ENCODE measurements around the gene IKZF3. TPM values are rescaled to one million over a fixed set of nuclear protein-coding genes. Genes with fewer than 3 reads are reported as not detected.

IKZF3 gene
- total and polyA plus RNA-seq, 10 of the 15 experiments (the other 5 are each of a cell fraction or from before 2014, with no cell fraction given): 5.5 to 98.2 (median 47.6) TPM

DNA sequence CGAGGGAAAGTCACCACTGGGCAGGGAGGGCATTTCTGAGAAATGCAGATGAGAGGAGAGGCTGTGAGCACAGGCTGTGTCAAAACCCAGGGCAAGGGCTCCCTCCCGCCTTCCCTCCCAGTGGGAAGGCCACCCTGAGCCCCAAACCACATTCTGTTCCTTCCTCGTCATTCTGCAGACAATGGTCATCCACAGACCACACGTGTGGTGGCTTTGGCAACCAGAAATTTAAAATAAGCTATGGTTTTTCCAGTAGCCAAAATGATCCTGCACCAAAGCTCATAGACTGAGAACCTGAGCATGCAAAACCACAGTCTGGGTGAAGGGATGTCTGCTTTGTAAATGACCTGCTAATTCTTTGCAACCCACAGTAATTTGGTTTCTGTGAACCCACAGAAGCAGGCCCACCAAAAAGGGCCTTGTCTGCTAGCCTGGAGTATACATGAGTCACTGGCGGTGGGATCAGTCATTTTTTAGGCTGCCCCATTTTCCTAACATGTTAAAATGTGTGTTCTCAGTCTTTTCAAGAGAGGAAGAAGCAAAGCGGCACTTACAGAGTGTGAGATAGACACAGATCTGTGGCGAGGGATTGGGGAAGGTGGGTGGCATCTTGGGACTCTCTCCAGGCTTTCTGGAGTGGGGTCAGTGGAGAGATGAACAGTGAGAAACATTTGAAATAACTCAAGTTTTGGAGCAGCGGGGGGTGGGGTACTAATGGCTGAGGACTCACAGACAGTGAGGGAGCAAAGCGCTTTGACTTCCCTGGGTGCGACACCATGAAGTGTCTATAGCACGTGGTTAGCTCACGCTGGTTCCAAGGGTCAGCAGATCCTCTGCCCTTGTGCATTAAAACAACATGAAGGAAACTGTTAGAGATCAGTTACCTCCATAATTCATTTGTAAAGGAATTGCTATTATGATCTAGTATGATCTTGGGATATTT is 105.9 kb downstream of the IKZF3 start (continued):
- no peak; the same call in 1 of the 2 replicates for TF ChIP-seq TCF12 (IDR thresholded peaks at IDR 0.05; ENCODE audit: low read depth, low read length)
- TF ChIP-seq, protein P1, sequence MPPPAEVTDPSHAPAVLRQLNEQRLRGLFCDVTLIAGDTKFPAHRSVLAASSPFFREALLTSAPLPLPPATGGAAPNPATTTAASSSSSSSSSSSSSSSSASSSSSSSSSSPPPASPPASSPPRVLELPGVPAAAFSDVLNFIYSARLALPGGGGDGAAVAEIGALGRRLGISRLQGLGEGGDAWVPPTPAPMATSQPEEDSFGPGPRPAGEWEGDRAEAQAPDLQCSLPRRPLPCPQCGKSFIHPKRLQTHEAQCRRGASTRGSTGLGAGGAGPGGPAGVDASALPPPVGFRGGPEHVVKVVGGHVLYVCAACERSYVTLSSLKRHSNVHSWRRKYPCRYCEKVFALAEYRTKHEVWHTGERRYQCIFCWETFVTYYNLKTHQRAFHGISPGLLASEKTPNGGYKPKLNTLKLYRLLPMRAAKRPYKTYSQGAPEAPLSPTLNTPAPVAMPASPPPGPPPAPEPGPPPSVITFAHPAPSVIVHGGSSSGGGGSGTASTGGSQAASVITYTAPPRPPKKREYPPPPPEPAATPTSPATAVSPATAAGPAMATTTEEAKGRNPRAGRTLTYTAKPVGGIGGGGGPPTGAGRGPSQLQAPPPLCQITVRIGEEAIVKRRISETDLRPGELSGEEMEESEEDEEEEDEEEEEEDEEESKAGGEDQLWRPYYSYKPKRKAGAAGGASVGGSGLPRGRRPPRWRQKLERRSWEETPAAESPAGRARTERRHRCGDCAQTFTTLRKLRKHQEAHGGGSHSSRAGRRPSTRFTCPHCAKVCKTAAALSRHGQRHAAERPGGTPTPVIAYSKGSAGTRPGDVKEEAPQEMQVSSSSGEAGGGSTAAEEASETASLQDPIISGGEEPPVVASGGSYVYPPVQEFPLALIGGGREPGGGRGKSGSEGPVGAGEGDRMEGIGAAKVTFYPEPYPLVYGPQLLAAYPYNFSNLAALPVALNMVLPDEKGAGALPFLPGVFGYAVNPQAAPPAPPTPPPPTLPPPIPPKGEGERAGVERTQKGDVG (CRISPR knock-in tag; IDR thresholded peaks at IDR 0.05): no peak
- TF ChIP-seq GATAD2B (conservative IDR thresholded peaks at IDR 0.05; ENCODE audit: low read depth): peak; percentile 82
- peak; percentile 94 for TF ChIP-seq TBL1XR1 (IDR thresholded peaks at IDR 0.05; ENCODE audit: low read depth, low read length)
- TF ChIP-seq BCL11A (IDR thresholded peaks at IDR 0.05; ENCODE audit: low read depth, low read length): peak; percentile 50; the same call in 1 of the 2 replicates
- TF ChIP-seq FOXM1 (IDR thresholded peaks at IDR 0.05; ENCODE audit: low read depth, low read length): peak; percentile 89
- TF ChIP-seq, protein P2, sequence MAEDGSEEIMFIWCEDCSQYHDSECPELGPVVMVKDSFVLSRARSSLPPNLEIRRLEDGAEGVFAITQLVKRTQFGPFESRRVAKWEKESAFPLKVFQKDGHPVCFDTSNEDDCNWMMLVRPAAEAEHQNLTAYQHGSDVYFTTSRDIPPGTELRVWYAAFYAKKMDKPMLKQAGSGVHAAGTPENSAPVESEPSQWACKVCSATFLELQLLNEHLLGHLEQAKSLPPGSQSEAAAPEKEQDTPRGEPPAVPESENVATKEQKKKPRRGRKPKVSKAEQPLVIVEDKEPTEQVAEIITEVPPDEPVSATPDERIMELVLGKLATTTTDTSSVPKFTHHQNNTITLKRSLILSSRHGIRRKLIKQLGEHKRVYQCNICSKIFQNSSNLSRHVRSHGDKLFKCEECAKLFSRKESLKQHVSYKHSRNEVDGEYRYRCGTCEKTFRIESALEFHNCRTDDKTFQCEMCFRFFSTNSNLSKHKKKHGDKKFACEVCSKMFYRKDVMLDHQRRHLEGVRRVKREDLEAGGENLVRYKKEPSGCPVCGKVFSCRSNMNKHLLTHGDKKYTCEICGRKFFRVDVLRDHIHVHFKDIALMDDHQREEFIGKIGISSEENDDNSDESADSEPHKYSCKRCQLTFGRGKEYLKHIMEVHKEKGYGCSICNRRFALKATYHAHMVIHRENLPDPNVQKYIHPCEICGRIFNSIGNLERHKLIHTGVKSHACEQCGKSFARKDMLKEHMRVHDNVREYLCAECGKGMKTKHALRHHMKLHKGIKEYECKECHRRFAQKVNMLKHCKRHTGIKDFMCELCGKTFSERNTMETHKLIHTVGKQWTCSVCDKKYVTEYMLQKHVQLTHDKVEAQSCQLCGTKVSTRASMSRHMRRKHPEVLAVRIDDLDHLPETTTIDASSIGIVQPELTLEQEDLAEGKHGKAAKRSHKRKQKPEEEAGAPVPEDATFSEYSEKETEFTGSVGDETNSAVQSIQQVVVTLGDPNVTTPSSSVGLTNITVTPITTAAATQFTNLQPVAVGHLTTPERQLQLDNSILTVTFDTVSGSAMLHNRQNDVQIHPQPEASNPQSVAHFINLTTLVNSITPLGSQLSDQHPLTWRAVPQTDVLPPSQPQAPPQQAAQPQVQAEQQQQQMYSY (CRISPR knock-in tag; IDR thresholded peaks at IDR 0.05): no peak
- TF ChIP-seq SMAD1 (IDR thresholded peaks at IDR 0.05; ENCODE audit: low read depth, partially characterized antibody): no peak
- peak; percentile 47 for TF ChIP-seq JUNB (IDR thresholded peaks at IDR 0.05)
- TF ChIP-seq SUPT20H (IDR thresholded peaks at IDR 0.05; ENCODE audit: borderline replicate concordance, control insufficient read depth, low read depth, low read length): no peak
- no peak for TF ChIP-seq WRNIP1 (IDR thresholded peaks at IDR 0.05; ENCODE audit: borderline replicate concordance, low read depth, low read length)
- TF ChIP-seq, protein P3, sequence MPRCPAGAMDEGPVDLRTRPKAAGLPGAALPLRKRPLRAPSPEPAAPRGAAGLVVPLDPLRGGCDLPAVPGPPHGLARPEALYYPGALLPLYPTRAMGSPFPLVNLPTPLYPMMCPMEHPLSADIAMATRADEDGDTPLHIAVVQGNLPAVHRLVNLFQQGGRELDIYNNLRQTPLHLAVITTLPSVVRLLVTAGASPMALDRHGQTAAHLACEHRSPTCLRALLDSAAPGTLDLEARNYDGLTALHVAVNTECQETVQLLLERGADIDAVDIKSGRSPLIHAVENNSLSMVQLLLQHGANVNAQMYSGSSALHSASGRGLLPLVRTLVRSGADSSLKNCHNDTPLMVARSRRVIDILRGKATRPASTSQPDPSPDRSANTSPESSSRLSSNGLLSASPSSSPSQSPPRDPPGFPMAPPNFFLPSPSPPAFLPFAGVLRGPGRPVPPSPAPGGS (IDR thresholded peaks at IDR 0.05; ENCODE audit: borderline replicate concordance, insufficient read depth, low read depth, low read length, poor library complexity, severe bottlenecking): peak; percentile 47
- TF ChIP-seq MEF2A (IDR thresholded peaks at IDR 0.05; ENCODE audit: insufficient read depth, low read depth, low read length): peak; percentile 56; the same call in 1 of the 2 replicates
- TF ChIP-seq ZNF274 (IDR thresholded peaks at IDR 0.05; ENCODE audit: insufficient read depth, insufficient read length): no peak
- TF ChIP-seq RAD21 (IDR thresholded peaks at IDR 0.05; ENCODE audit: insufficient read depth, low read depth, low read length): 0 out of 2 replicates have a peak, but pooled peaks have one; percentile 3
- TF ChIP-seq NFYA (IDR thresholded peaks at IDR 0.05; ENCODE audit: borderline replicate concordance, low read depth, low read length): no peak
- no peak for TF ChIP-seq NR2C1 (IDR thresholded peaks at IDR 0.05)
- peak; percentile 33; the same call in 1 of the 2 replicates for TF ChIP-seq CHD1 (IDR thresholded peaks at IDR 0.05; ENCODE audit: low read depth, low read length)
- TF ChIP-seq RAD51 (IDR thresholded peaks at IDR 0.05): peak; percentile 32; the same call in 1 of the 2 replicates
